NCI-H82 (cell line): ENCODE data around the gene RSRC1.
A peak's percentile ranks its signal among the peaks of the same experiment; 100 is the strongest.
"Not testable (repeated sequence)": the region's sequence is repeated elsewhere in the genome, so short reads cannot be mapped to it uniquely, and the experiment has no call there.

Experiments used
- DNase-seq: peaks from one replicate; lab custom pipeline; 2025; lab: John Stamatoyannopoulos, UW

The RSRC1 gene

GRCh38 chr3:158404131-158404718, 294.3 kb downstream of the RSRC1 start:
- peak; percentile 53 for DNase-seq

GRCh38 chr3:158405507-158405906, 295.6 kb downstream of the RSRC1 start:
- peak; percentile 97 for DNase-seq

GRCh38 chr3:158407844-158408517, 298.1 kb downstream of the RSRC1 start:
- DNase-seq = peak; percentile 92

- DNase-seq = not testable (repeated sequence)
These were observed 298.6 kb downstream of the RSRC1 start for GRCh38 chr3:158408518-158408897.

GRCh38 chr3:158418035-158418434, 308.1 kb downstream of the RSRC1 start:
- no peak for DNase-seq

GRCh38 chr3:158419820-158420653, 310.1 kb downstream of the RSRC1 start:
- no peak for DNase-seq

GRCh38 chr3:158420654-158421396, 310.9 kb downstream of the RSRC1 start:
- no peak for DNase-seq

GRCh38 chr3:158430448-158430847, 320.6 kb downstream of the RSRC1 start:
- no peak for DNase-seq

GRCh38 chr3:158430968-158431367, 321.1 kb downstream of the RSRC1 start:
- DNase-seq = no peak

GRCh38 chr3:158431829-158432228, 321.9 kb downstream of the RSRC1 start:
- DNase-seq = no peak

GRCh38 chr3:158434412-158435038, 324.6 kb downstream of the RSRC1 start:
- DNase-seq = peak; percentile 87

GRCh38 chr3:158443632-158444031, 333.7 kb downstream of the RSRC1 start:
- DNase-seq = no peak

- no peak for DNase-seq
These were observed 337.5 kb downstream of the RSRC1 start for GRCh38 chr3:158447408-158447807.

GRCh38 chr3:158451405-158452055, 341.6 kb downstream of the RSRC1 start:
- no peak for DNase-seq

- no peak for DNase-seq
These were observed 342.4 kb downstream of the RSRC1 start for GRCh38 chr3:158452334-158452733.

GRCh38 chr3:158453004-158453403, 343.1 kb downstream of the RSRC1 start:
- no peak for DNase-seq

- DNase-seq = no peak
These were observed 344.0 kb downstream of the RSRC1 start for GRCh38 chr3:158453865-158454264.

- DNase-seq = no peak
These were observed 345.5 kb downstream of the RSRC1 start for GRCh38 chr3:158455406-158455805.

GRCh38 chr3:158456114-158456513, 346.2 kb downstream of the RSRC1 start:
- DNase-seq = peak; percentile 10

GRCh38 chr3:158458464-158458863, 348.6 kb downstream of the RSRC1 start:
- peak; percentile 55 for DNase-seq

- no peak for DNase-seq
These were observed 351.0 kb downstream of the RSRC1 start for GRCh38 chr3:158460926-158461325.
